HEK293T (cell line): Measurements from ENCODE around the gene PDXK.

Experiments used
- BHLHE40 ChIP-seq: fragments of 450-650 bp; IDR thresholded peaks from 2 replicates; pipeline ENCODE4 v1.6.1; 2016; ENCODE audit warnings: mild to moderate bottlenecking, moderate library complexity, borderline replicate concordance
- CTBP1 ChIP-seq: fragments of 450-650 bp; IDR thresholded peaks from 2 replicates; pipeline ENCODE4 v1.6.1; 2016; ENCODE audit warnings: borderline replicate concordance
- ELF4 ChIP-seq: fragments of 450-650 bp; IDR thresholded peaks from 2 replicates; pipeline ENCODE4 v1.6.1; 2017; ENCODE audit warnings: antibody characterized with exemption
- FOXA1 ChIP-seq: fragments of 450-650 bp; IDR thresholded peaks from 2 replicates; pipeline ENCODE4 v1.6.1; 2016; ENCODE audit warnings: mild to moderate bottlenecking
- FOXK2 ChIP-seq: fragments of 450-650 bp; IDR thresholded peaks from 2 replicates; pipeline ENCODE4 v1.6.1; 2016; ENCODE audit warnings: mild to moderate bottlenecking
- HDGF ChIP-seq: fragments of 450-650 bp; IDR thresholded peaks from 2 replicates; pipeline ENCODE4 v1.6.1; 2017; ENCODE audit warnings: antibody characterized with exemption, borderline replicate concordance
- PKNOX1 ChIP-seq: fragments of 450-650 bp; IDR thresholded peaks from 2 replicates; pipeline ENCODE4 v1.6.1; 2016
- SP1 ChIP-seq: fragments of 450-650 bp; IDR thresholded peaks from 2 replicates; pipeline ENCODE4 v1.6.1; 2017
- SUZ12 ChIP-seq: fragments of 450-650 bp; IDR thresholded peaks from 2 replicates; pipeline ENCODE4 v1.6.1; 2016; ENCODE audit warnings: mild to moderate bottlenecking
- TARDBP ChIP-seq: fragments of 450-650 bp; IDR thresholded peaks from 2 replicates; pipeline ENCODE4 v1.6.1; 2016
- ZNF384 ChIP-seq: fragments of 450-650 bp; IDR thresholded peaks from 2 replicates; pipeline ENCODE4 v1.6.1; 2016

- no peak for TF ChIP-seq SUZ12
- TF ChIP-seq SP1 = no peak
- no peak for TF ChIP-seq FOXK2
- TF ChIP-seq HDGF = no peak
- no peak for TF ChIP-seq BHLHE40
- no peak for TF ChIP-seq CTBP1
- TF ChIP-seq TARDBP = peak; percentile 77
- no peak for TF ChIP-seq ZNF384
- TF ChIP-seq FOXA1 = no peak
- TF ChIP-seq PKNOX1 = no peak
- no peak for TF ChIP-seq ELF4
Observed at GRCh38 chr21:43750339-43751033, 31.6 kb downstream of the PDXK start.
